NK-92 (cell line): ENCODE data around the gene SLC39A12.
"Not testable (repeated sequence)": the region's sequence is repeated elsewhere in the genome, so short reads cannot be mapped to it uniquely, and the experiment has no call there.

ENCODE experiments used
- DNase-seq: peaks from one replicate; lab custom pipeline; 2025; ENCODE audit not compliant: unreplicated experiment; lab: John Stamatoyannopoulos, UW

The SLC39A12 gene

GRCh38 chr10:17951868-17952371 is at the start of gene SLC39A12:
SLC39A12 (plus strand) TSS chr10:17951918; CDS start chr10:17953277, 1,359 bp downstream.
- no peak for DNase-seq

GRCh38 chr10:17904564-17904963 is 47.2 kb upstream of the SLC39A12 start:
- no peak for DNase-seq

GRCh38 chr10:17905491-17905890 is 46.2 kb upstream of the SLC39A12 start:
- DNase-seq: no peak

- DNase-seq: no peak
These were observed 45.7 kb upstream of the SLC39A12 start for GRCh38 chr10:17906002-17906401.

- DNase-seq: no peak
These were observed 44.1 kb upstream of the SLC39A12 start for GRCh38 chr10:17907641-17908040.

GRCh38 chr10:17910125-17910789 is 41.5 kb upstream of the SLC39A12 start:
- no peak for DNase-seq

- DNase-seq: no peak
These were observed 39.0 kb upstream of the SLC39A12 start for GRCh38 chr10:17912754-17913153.

- no peak for DNase-seq
These were observed 38.1 kb upstream of the SLC39A12 start for GRCh38 chr10:17913604-17914003.

- no peak for DNase-seq
These were observed 37.3 kb upstream of the SLC39A12 start for GRCh38 chr10:17914169-17915045.

- no peak for DNase-seq
These were observed 36.5 kb upstream of the SLC39A12 start for GRCh38 chr10:17915181-17915580.

- DNase-seq: no peak
These were observed 33.4 kb upstream of the SLC39A12 start for GRCh38 chr10:17918187-17918903.

- DNase-seq: no peak
These were observed 30.3 kb upstream of the SLC39A12 start for GRCh38 chr10:17921378-17921777.

GRCh38 chr10:17923728-17924127 is 28.0 kb upstream of the SLC39A12 start:
- no peak for DNase-seq

- DNase-seq: no peak
These were observed 8.5 kb upstream of the SLC39A12 start for GRCh38 chr10:17943033-17943745.

GRCh38 chr10:17950269-17950668 is 1.4 kb upstream of the SLC39A12 start:
- DNase-seq: not testable (repeated sequence)

GRCh38 chr10:17950726-17951125 is 992 bp upstream of the SLC39A12 start:
- no peak for DNase-seq

- DNase-seq: not testable (repeated sequence)
These were observed 2.7 kb downstream of the SLC39A12 start for GRCh38 chr10:17954372-17954771.

- no peak for DNase-seq
These were observed 3.1 kb downstream of the SLC39A12 start for GRCh38 chr10:17954861-17955260.

- no peak for DNase-seq
These were observed 6.3 kb downstream of the SLC39A12 start for GRCh38 chr10:17958049-17958448.

- DNase-seq: no peak
These were observed 8.2 kb downstream of the SLC39A12 start for GRCh38 chr10:17959870-17960269.
